Lower lobe of right lung (tissue), 2 donors: Measurements from ENCODE around the gene LHFPL3. TPM values are rescaled to one million over a fixed set of nuclear protein-coding genes. Genes with fewer than 3 reads are reported as not detected.
A peak's percentile ranks its signal among the peaks of the same experiment; 100 is the strongest.

Experiments used
- ATAC-seq, 2 donors: fragments of 200-7000 bp; cut with Tn5 transposase; one replicate each; pipeline ENCODE4 v1.9.1; 2020 to 2022; ENCODE audit warnings: mild to moderate bottlenecking in 2 of 2, moderate library complexity in 2 of 2
- DNase-seq: peaks from one replicate; pipeline ENCODE4 v3.0.0-alpha.2; 2020
- H3K27ac ChIP-seq: fragments of 200-600 bp; one replicate; pipeline ENCODE4 v1.8.0; 2022
- H3K27me3 ChIP-seq: fragments of 200-600 bp; one replicate; pipeline ENCODE4 v1.8.0; 2022; ENCODE audit warnings: low read depth
- H3K36me3 ChIP-seq: fragments of 200-600 bp; one replicate; pipeline ENCODE4 v1.8.0; 2022; ENCODE audit warnings: mild to moderate bottlenecking
- H3K4me1 ChIP-seq: fragments of 200-600 bp; one replicate; pipeline ENCODE4 v1.8.0; 2022
- H3K4me3 ChIP-seq: fragments of 200-600 bp; one replicate; pipeline ENCODE4 v1.8.0; 2022; ENCODE audit warnings: mild to moderate bottlenecking
- H3K9me3 ChIP-seq: fragments of 200-600 bp; one replicate; pipeline ENCODE4 v1.8.0; 2022
- CTCF ChIP-seq: fragments of 200-600 bp; IDR thresholded peaks from one replicate; pipeline ENCODE4 v1.8.0; 2022; ENCODE audit warnings: antibody characterized with exemption, mild to moderate bottlenecking
- intact Hi-C: fragments of 100-400 bp; cut with DNase I; formaldehyde crosslinking; loops from one replicate; pipeline ENCODE4 v1.11.0; 2022
- total RNA-seq: library from RNA; stranded (reverse); fragmentation: NEBNext Ultra II Directional; extraction: Animal tissue kit (Norgen Biotek cat#: 25700); gene quantifications from one replicate; pipeline ENCODE4 v1.2.1, GENCODE V29; 2021
- donor health status: DM: no; HTN: yes; CAD: no; lungs with severe emphysema.

The LHFPL3 gene
- total RNA-seq, 1 donor from 2014 or later: not detected

GRCh38 chr7:104327534-104327933, 869 bp upstream of the LHFPL3 start:
- Histone ChIP-seq H3K4me1 (peaks cover 11% of the 10 kb centered on the region), H3K36me3 (no peaks in the 10 kb centered on the region), H3K27ac (no peak overlapping the region), H3K27me3 (peaks cover 44% of the 10 kb centered on the region), H3K9me3 (no peaks in the 10 kb centered on the region), H3K4me3 (no peak overlapping the region)
- DNase-seq: no peak
- no peak for ATAC-seq
- intact Hi-C loops: no loop called here
- TF ChIP-seq CTCF: no peak

- peaks cover 11% of the 10 kb centered on the region for H3K4me1 ChIP-seq
- no peak overlapping the region for H3K4me3 ChIP-seq
- intact Hi-C loops: no loop called here
- peaks cover 47% of the 10 kb centered on the region for H3K27me3 ChIP-seq
- no peak overlapping the region for H3K27ac ChIP-seq
- DNase-seq (no peak), ATAC-seq (peak in 1 of 2 donors; percentile 17)
- no peaks in the 10 kb centered on the region for H3K36me3 ChIP-seq
- H3K9me3 ChIP-seq: no peaks in the 10 kb centered on the region
- no peak for TF ChIP-seq CTCF
Measured at GRCh38 chr7:104327938-104328295, 486 bp upstream of the LHFPL3 start.

GRCh38 chr7:104328970-104329825, 795 bp downstream of the LHFPL3 start:
- Histone ChIP-seq H3K4me3 (peak overlapping the region; percentile 11), H3K27me3 (peaks cover 54% of the 10 kb centered on the region), H3K4me1 (peaks cover 11% of the 10 kb centered on the region), H3K9me3 (no peaks in the 10 kb centered on the region), H3K36me3 (no peaks in the 10 kb centered on the region), H3K27ac (no peak overlapping the region)
- ATAC-seq (peak in 1 of 2 donors; percentile 23), DNase-seq (no peak)
- no peak for TF ChIP-seq CTCF
- intact Hi-C loops: no loop called here

GRCh38 chr7:104341546-104341945, 13.1 kb downstream of the LHFPL3 start:
- H3K4me3 ChIP-seq: no peak overlapping the region
- DNase-seq: no peak
- intact Hi-C loops: no loop called here

GRCh38 chr7:104352736-104353135, 24.3 kb downstream of the LHFPL3 start:
- Histone ChIP-seq H3K27ac (no peak overlapping the region), H3K9me3 (no peaks in the 10 kb centered on the region), H3K4me3 (no peak overlapping the region), H3K27me3 (no peaks in the 10 kb centered on the region), H3K4me1 (no peaks in the 10 kb centered on the region), H3K36me3 (no peaks in the 10 kb centered on the region)
- no peak for DNase-seq
- no peak for TF ChIP-seq CTCF
- no peak for ATAC-seq
- intact Hi-C loops: no loop called here

More at GRCh38 chr7:104341546-104341945, 13.1 kb downstream of the LHFPL3 start:
- no peak for ATAC-seq
- H3K36me3 ChIP-seq: no peaks in the 10 kb centered on the region
- no peak for TF ChIP-seq CTCF
- H3K27ac ChIP-seq: no peak overlapping the region
- H3K27me3 ChIP-seq: no peaks in the 10 kb centered on the region
- no peaks in the 10 kb centered on the region for H3K4me1 ChIP-seq
- H3K9me3 ChIP-seq: no peaks in the 10 kb centered on the region
